Activated CD4-positive, alpha-beta T cell treated with anti-CD3 and anti-CD28 coated beads for 36 hours (primary cell): ENCODE data around the gene SYDE2. TPM values are rescaled to one million over a fixed set of nuclear protein-coding genes. Genes with fewer than 3 reads are reported as not detected.

Experiments
- ATAC-seq: fragments of 200-7000 bp; cut with Tn5 transposase; one replicate; pipeline ENCODE4 v1.10.0; 2021; ENCODE audit warnings: mild to moderate bottlenecking, moderate library complexity
- CTCF ChIA-PET: fragments of 350-600 bp; sonication (Branson Sonifier 250); formaldehyde crosslinking; loops from one replicate; lab custom pipeline; 2021; ENCODE audit warnings: antibody characterized with exemption; lab: Charles Lee
- POLR2A ChIA-PET: fragments of 350-600 bp; sonication (Branson Sonifier 250); formaldehyde crosslinking; loops from one replicate; lab custom pipeline; 2021; ENCODE audit warnings: antibody characterized with exemption, inconsistent platforms; lab: Charles Lee
- DNase-seq: peaks from one replicate; pipeline ENCODE4 v3.0.0-alpha.2; 2020
- H3K27ac Mint-ChIP-seq: one replicate; pipeline ENCODE4 v1.8.0; 2021; ENCODE audit warnings: mixed read lengths
- H3K27me3 Mint-ChIP-seq: one replicate; pipeline ENCODE4 v1.8.0; 2021; ENCODE audit warnings: mixed read lengths
- H3K36me3 Mint-ChIP-seq: one replicate; pipeline ENCODE4 v1.8.0; 2021; ENCODE audit warnings: low read depth, mixed read lengths
- H3K4me1 Mint-ChIP-seq: one replicate; pipeline ENCODE4 v1.8.0; 2021; ENCODE audit warnings: mixed read lengths
- H3K4me3 Mint-ChIP-seq: one replicate; pipeline ENCODE4 v1.8.0; 2021; ENCODE audit warnings: mild to moderate bottlenecking, moderate library complexity, mixed read lengths
- H3K9me3 Mint-ChIP-seq: one replicate; pipeline ENCODE4 v1.8.0; 2021; ENCODE audit warnings: low read depth, mixed read lengths
- intact Hi-C, 2 experiments: fragments of 100-400 bp; cut with DNase I in 1 of 2; cut with micrococcal nuclease in 1 of 2; formaldehyde crosslinking; loops; one replicate each; pipeline versions ENCODE4 v1.14.2 to v1.15.1; 2022 to 2024; cut with DNase I, micrococcal nuclease
- total RNA-seq, 2 experiments: library from RNA; stranded (reverse); gene quantifications; one replicate each; pipeline ENCODE4 v1.2.3, GENCODE V29; 2021

The SYDE2 gene
- total RNA-seq, 2 experiments from 2014 or later: 2.9 to 3.3 TPM

DNA sequence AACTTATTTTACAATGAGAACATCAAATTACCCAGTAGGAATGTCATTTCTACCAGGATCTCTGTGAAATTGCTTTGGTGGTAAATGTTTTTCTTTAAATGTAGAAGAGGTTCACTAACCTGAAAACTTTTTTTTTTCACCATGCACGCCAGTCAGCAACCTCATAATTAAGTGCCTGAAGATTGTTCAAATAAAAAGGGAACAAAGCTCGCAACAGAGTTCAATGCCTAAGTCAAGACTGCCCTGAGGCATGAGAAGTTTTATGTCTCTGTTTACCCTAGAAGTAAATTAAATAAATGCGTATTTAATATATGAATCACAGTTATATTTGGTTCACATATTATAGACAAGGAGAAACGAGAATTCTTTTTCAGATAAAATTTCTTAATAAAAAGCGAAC, 13.8 kb upstream of the SYDE2 start:
- no peak for DNase-seq
- intact Hi-C loops: no loop called here
- Mint-ChIP-seq H3K4me1 (no peaks in the 10 kb centered on the region), H3K4me3 (no peak overlapping the region), H3K27me3 (peaks cover 29% of the 10 kb centered on the region), H3K27ac (no peak overlapping the region), H3K9me3 (no peaks in the 10 kb centered on the region), H3K36me3 (no peaks in the 10 kb centered on the region)
- ChIA-PET CTCF (no interaction called here), POLR2A (no interaction called here)
- ATAC-seq: no peak

DNA sequence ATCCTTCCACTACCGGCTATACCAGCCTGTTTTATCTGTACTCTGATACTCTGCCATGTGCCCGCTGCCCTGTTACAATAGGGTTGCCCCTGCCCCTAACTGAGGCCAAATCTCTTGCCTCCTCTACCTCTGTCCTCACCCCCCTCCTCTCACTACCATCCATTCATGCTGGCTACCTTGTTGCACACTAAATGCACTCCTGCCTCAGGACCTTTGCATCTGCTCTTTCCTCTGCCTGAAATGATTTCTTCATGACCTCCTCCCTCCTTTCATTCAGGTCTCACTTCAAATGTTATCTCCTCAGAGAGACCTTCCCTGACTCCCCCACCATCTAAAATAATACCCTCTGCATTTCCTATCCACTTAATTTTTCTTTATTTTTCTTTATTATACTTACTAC, 7.7 kb upstream of the SYDE2 start:
- intact Hi-C loops: loop anchor here in 1 of 2 experiments (10.0 kb wide), 1 partner anchor 1134 kb away; no protein-coding TSS in a partner anchor
- CTCF ChIA-PET: no interaction called here

DNA sequence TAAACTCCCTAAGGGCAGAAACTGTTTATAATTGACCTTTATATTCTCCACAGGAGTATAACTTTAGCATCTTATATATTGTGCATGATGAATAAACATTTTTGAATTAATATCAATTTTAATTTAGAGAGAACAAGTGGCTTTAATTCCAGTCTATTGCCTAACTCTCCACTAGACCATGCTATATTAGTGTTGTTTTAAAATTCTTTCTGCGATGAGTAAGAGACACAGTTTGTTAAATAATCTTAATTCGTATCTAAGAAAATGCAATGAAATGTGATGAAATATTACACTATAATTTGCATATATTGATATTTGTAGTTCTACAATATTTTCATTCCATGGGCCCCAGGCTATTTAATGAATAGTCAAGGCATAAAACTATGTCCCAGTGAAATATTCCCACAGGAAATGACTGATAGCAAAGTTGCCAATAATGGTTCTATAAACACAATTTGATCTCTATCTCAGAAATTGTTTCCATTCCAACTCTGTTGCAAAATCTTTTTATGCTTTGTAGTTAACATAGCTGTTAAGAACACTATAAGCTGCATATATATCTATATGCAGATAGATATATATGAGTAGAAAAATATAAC, 2.9 kb upstream of the SYDE2 start:
- Mint-ChIP-seq H3K4me3 (no peak overlapping the region), H3K27me3 (peaks cover 24% of the 10 kb centered on the region), H3K36me3 (no peaks in the 10 kb centered on the region), H3K27ac (no peak overlapping the region), H3K4me1 (peaks cover 15% of the 10 kb centered on the region), H3K9me3 (no peaks in the 10 kb centered on the region)
- POLR2A ChIA-PET: no interaction called here
- no peak for ATAC-seq
- CTCF ChIA-PET: no interaction called here
- intact Hi-C loops: loop anchor here in 1 of 2 experiments (5.0 to 10.0 kb wide), 4 partner anchors 156 to 1129 kb away; partner anchors contain the start of genes CTBS, GNG5, MCOLN3 and SPATA1
- no peak for DNase-seq

More for the DNA sequence above, 7.7 kb upstream of the SYDE2 start:
- Mint-ChIP-seq H3K9me3 (no peaks in the 10 kb centered on the region), H3K36me3 (no peaks in the 10 kb centered on the region), H3K27me3 (peaks cover 27% of the 10 kb centered on the region), H3K4me3 (no peak overlapping the region), H3K4me1 (no peaks in the 10 kb centered on the region), H3K27ac (no peak overlapping the region)
- no peak for ATAC-seq
- DNase-seq: no peak
- POLR2A ChIA-PET: no interaction called here

DNA sequence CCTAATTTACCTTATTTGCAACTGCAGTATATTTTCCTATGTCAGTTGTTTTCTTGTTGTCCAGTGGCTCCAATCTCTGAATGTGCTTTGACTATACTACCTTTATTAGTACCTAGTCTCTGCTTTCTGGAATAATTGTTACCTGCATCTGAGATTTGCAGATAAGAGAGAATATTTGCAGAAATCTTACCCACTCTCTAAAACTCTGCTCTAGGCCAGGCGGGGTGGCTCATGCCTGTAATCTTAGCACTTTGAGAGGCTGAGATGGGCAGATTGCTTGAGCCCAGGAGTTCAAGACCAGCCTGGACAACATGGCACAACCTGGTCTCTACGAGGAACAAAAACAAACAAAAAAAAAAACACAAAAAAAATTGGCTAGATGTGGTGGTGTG, 2.0 kb upstream of the SYDE2 start:
- no peak overlapping the region for H3K4me3 Mint-ChIP-seq
- no peak overlapping the region for H3K27ac Mint-ChIP-seq
- peaks cover 2% of the 10 kb centered on the region for H3K36me3 Mint-ChIP-seq
- DNase-seq: no peak
- CTCF ChIA-PET: no interaction called here
- peaks cover 20% of the 10 kb centered on the region for H3K4me1 Mint-ChIP-seq
- POLR2A ChIA-PET: no interaction called here
- ATAC-seq: no peak
- intact Hi-C loops: loop anchor here in 1 of 2 experiments (5.0 to 10.0 kb wide), 4 partner anchors 156 to 1128 kb away; partner anchors contain the start of genes CTBS, GNG5, MCOLN3 and SPATA1
- no peaks in the 10 kb centered on the region for H3K9me3 Mint-ChIP-seq
- H3K27me3 Mint-ChIP-seq: peaks cover 18% of the 10 kb centered on the region

DNA sequence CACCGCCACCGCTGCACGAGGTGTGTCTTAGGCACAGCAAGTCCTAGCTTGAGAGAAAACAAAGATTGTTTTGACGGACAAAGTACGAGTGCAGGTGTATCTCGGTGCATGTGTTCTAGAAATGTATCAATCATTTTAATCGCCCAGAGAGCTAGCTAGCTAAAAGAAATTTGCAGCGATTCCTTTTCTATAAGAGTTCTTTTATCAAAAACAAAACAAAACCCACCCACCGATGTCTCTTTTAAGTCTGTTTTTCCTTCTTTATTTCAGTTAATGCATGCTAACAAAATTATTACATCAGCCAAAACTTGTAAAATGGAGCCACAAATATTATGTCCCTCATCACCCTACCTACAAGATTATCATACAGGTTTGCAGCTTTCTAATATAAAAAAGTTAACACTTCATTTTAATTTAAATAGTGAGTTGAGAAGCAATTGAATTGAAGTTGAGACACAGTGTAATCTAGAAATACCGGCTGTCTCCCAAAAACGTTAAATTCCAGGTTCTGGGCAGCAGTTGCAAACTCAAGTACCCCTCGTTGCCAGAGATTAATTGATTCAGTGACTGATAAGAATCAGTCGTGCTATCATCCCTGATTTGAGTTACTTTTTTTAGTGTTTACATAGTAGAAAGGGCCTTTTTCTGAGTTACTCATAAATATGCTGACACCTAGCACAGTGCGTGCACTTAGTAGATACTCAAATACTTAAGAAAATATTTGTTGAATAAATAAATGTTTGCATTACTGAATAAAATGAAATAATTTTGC, 1.5 kb upstream of the SYDE2 start:
- peak overlapping the region; percentile 88 for H3K27ac Mint-ChIP-seq
- intact Hi-C loops: loop anchor here in 1 of 2 experiments (5.0 to 10.0 kb wide), 4 partner anchors 155 to 1127 kb away; partner anchors contain the start of genes CTBS, GNG5, MCOLN3 and SPATA1
- H3K4me3 Mint-ChIP-seq: peak overlapping the region; percentile 90
- peaks cover 23% of the 10 kb centered on the region for H3K4me1 Mint-ChIP-seq
- DNase-seq (no peak), ATAC-seq (no peak)
- peaks cover 14% of the 10 kb centered on the region for H3K27me3 Mint-ChIP-seq
- ChIA-PET POLR2A (no interaction called here), CTCF (interaction anchor here (0.8 to 0.9 kb wide), 3 partner anchors 27 to 74 kb away, joined by 3 read pairs; partner anchors contain the start of gene BCL10)
- H3K9me3 Mint-ChIP-seq: no peaks in the 10 kb centered on the region
- peaks cover 4% of the 10 kb centered on the region for H3K36me3 Mint-ChIP-seq

DNA sequence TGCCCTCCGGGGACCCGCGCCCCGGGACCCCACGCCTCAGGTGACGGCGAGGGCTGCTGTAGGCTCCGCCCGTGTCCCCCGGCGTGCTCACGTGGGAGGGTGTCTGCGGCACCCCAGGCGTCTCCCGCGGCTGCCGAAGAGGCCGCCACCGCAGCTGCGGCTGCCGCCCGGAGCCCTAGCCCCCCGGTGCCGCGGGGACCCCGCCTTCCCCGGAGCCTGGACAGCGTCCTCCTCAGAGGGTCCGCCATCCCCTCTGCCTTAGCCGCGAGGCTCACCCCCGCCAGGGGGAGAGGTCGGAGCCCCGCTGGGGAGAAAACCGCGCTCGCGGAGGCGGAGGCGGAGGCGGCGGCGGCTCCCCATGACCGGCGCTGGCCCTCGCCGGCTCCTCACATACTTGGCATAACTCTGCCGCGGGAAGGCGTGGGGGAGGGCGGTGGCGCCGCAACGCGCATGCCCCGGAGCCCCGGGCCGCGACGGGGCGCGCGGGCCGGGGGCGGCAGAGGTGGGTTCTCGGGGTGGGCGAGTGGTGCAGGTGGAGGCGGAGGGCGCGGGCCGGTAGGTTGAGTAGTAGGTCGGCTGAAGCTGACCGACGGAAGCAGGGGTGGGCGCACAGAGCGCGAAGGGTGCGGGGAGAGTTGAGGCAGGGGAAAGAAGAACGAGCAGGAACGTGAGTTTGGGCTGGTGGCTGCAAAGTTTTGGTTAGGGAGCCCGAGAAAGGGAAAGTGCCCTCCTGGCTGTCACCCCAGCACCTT, 700 bp upstream of the SYDE2 start:
- ChIA-PET CTCF (interaction anchor here (0.7 to 0.9 kb wide), 4 partner anchors 27 to 263 kb away, joined by 3 read pairs; partner anchors contain the start of gene BCL10), POLR2A (no interaction called here)
- Mint-ChIP-seq H3K27me3 (peaks cover 12% of the 10 kb centered on the region), H3K4me3 (peak overlapping the region; percentile 90), H3K27ac (peak overlapping the region; percentile 88), H3K36me3 (peaks cover 4% of the 10 kb centered on the region), H3K9me3 (no peaks in the 10 kb centered on the region), H3K4me1 (peaks cover 23% of the 10 kb centered on the region)
- ATAC-seq (peak; percentile 61), DNase-seq (peak; percentile 74)
- intact Hi-C loops: loop anchor here (1.0 to 10.0 kb wide), 11 partner anchors 53 to 1127 kb away; partner anchors contain the start of genes C1orf52 (in 2 of the 2), MCOLN3 (in 2 of the 2), BCL10 (in 1 of the 2) and CTBS (in 1 of the 2)

DNA sequence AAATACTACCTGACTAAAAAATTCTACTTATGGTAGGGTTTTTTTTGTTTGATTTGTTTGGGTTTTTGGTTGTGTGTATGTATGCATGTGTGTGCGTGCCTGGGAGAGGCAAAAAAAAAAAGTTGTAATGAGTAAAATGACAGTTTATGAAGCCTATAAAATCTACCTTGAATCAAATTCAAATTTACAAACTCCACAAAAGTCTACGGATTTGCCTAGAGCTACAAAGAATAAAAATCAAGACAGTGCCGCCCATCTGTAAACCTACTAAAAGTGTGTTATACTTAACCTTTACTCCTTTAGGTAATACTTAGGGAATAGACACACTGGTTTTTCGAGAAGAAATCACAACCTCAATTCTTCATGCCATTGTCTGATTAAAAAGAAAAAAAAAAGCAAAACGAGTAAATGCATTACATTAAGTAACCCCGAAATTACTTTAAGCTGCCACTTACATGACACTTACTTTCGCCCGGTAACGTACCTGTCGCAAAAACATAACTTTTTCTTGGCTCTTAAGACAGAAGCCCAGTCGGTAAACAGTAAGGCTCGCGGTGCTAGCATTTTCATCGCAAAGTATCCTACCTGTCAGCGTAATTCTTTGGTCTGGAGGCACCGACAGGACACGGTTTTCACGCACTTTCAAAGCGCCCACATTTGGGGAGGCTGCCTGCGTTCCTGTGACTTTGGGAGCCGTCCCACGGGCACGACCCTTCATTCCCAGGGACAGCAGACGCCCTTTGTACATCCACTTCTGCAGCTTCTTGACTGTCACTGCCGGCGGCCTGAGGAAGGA, 951 bp downstream of the SYDE2 start:
- H3K27me3 Mint-ChIP-seq: peaks cover 12% of the 10 kb centered on the region
- ATAC-seq: no peak
- no peaks in the 10 kb centered on the region for H3K9me3 Mint-ChIP-seq
- DNase-seq: no peak
- H3K27ac Mint-ChIP-seq: peak overlapping the region; percentile 69
- ChIA-PET POLR2A (no interaction called here), CTCF (interaction anchor here (0.6 to 1.2 kb wide), 5 partner anchors 8 to 1130 kb away, joined by 3 to 7 read pairs (median 3); no protein-coding TSS in a partner anchor)
- peaks cover 4% of the 10 kb centered on the region for H3K36me3 Mint-ChIP-seq
- peak overlapping the region; percentile 80 for H3K4me3 Mint-ChIP-seq
- intact Hi-C loops: loop anchor here (2.0 to 10.0 kb wide), 8 partner anchors 51 to 1125 kb away; partner anchors contain the start of genes MCOLN3 (in 2 of the 2), C1orf52 (in 1 of the 2), CTBS (in 1 of the 2) and GNG5 (in 1 of the 2)
- peaks cover 25% of the 10 kb centered on the region for H3K4me1 Mint-ChIP-seq

DNA sequence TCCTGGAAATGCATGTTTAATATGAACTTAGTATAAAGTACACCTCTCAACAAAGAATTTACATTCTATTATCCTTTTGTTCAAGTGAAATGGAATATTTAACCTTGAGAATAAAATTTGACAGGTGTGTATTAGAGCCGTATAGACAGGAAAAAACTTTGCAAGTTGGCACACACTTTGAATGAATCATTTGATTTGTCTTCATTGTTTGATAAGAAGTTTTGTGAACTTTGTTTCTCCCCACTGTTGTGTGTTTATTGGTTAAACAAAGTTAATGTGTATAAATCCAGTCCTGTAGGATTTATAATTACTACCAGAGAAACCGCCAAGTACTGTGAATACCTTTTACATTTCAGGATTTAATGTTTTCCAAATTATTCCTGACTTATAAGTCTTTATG, 2.0 kb downstream of the SYDE2 start:
- ATAC-seq (no peak), DNase-seq (no peak)
- CTCF ChIA-PET: interaction anchor here (0.7 to 1.2 kb wide), 4 partner anchors 9 to 260 kb away, joined by 3 to 4 read pairs (median 3); no protein-coding TSS in a partner anchor
- H3K27me3 Mint-ChIP-seq: peaks cover 9% of the 10 kb centered on the region
- H3K36me3 Mint-ChIP-seq: peaks cover 4% of the 10 kb centered on the region
- POLR2A ChIA-PET: no interaction called here
- H3K4me1 Mint-ChIP-seq: peaks cover 25% of the 10 kb centered on the region
- no peaks in the 10 kb centered on the region for H3K9me3 Mint-ChIP-seq
- intact Hi-C loops: no loop called here
- H3K27ac Mint-ChIP-seq: no peak overlapping the region
- peak overlapping the region; percentile 32 for H3K4me3 Mint-ChIP-seq

DNA sequence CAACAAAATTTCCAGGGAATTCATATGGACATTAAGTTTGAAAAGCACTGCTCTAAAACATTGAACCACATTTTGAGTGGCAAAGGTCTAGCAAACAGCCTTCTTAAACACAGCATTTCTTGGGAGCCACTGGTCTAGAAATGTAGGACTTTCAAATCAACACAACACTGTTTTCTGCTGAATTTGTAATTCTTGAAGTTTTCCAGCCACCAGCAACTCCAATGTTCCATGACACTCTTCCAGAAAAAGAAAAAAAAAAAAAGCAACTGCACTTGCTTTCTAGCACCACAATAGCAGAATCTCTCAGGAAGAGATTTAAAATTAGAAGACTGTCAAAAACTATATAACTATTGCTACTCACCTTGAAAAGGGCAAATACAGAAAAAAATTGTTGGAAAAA, 4.5 kb downstream of the SYDE2 start:
- intact Hi-C loops: no loop called here
- no peak for DNase-seq
- POLR2A ChIA-PET: no interaction called here
- H3K4me3 Mint-ChIP-seq: no peak overlapping the region
- no peak for ATAC-seq
- peaks cover 4% of the 10 kb centered on the region for H3K36me3 Mint-ChIP-seq
- CTCF ChIA-PET: no interaction called here
- H3K27ac Mint-ChIP-seq: no peak overlapping the region
- peaks cover 16% of the 10 kb centered on the region for H3K4me1 Mint-ChIP-seq
- H3K9me3 Mint-ChIP-seq: no peaks in the 10 kb centered on the region
- peaks cover 4% of the 10 kb centered on the region for H3K27me3 Mint-ChIP-seq

DNA sequence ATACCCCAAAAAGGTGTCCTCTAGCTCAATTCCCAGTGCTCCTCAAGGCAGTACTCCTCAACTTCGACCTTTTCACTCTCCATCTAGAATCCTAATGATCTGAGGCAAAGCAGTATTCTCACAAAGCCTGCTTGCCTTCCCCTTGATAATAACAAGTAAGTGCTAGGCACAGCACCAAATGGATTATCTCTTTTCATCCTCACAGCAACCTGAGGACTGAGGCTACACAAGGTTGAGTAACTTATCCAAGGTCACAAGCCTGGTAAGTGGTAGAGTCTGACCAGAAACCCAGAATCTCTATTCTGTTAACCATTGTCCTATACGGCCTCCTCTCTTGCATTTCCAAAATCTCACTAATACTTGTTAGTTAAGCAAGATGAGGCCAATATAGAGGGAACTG, 5.1 kb downstream of the SYDE2 start:
- ChIA-PET CTCF (no interaction called here), POLR2A (no interaction called here)
- DNase-seq: no peak
- ATAC-seq: no peak
- no peak overlapping the region for H3K4me3 Mint-ChIP-seq
- H3K36me3 Mint-ChIP-seq: peaks cover 6% of the 10 kb centered on the region
- H3K27ac Mint-ChIP-seq: no peak overlapping the region
- peaks cover 16% of the 10 kb centered on the region for H3K4me1 Mint-ChIP-seq
- peaks cover 6% of the 10 kb centered on the region for H3K27me3 Mint-ChIP-seq
- H3K9me3 Mint-ChIP-seq: no peaks in the 10 kb centered on the region
- intact Hi-C loops: no loop called here
